H7 (cell line): ENCODE results near the gene WNT3. TPM values are rescaled to one million over a fixed set of nuclear protein-coding genes. Genes with fewer than 3 reads are reported as not detected.
A peak's percentile ranks its signal among the peaks of the same experiment; 100 is the strongest.
"Not testable (repeated sequence)": the region's sequence is repeated elsewhere in the genome, so short reads cannot be mapped to it uniquely, and the experiment has no call there.

ENCODE experiments used
- DNase-seq: peaks from one replicate; pipeline ENCODE4 v3.0.0; 2012
- H3K27me3 ChIP-seq: 2 replicates; pipeline ENCODE4 v1.6.0; 2011; ENCODE audit warnings: mild to moderate bottlenecking, low read length; ENCODE audit not compliant: control insufficient read depth, insufficient read depth
- H3K36me3 ChIP-seq: replicated peaks from 2 replicates; pipeline ENCODE4 v1.5.1; 2011; ENCODE audit warnings: low read length; ENCODE audit not compliant: control insufficient read depth, insufficient read depth
- H3K4me3 ChIP-seq: 2 replicates; pipeline ENCODE4 v1.5.1; 2011; ENCODE audit warnings: low read depth, mild to moderate bottlenecking, control low read depth, low read length, moderate library complexity; ENCODE audit not compliant: insufficient read depth
- total RNA-seq: library from RNA; depleted of rRNA; stranded (reverse); fragments of >200 nt; shearing (Covaris generic); gene quantifications from 2 replicates; pipeline ENCODE4 v1.2.3, GENCODE V29; 2014

WNT3 gene
- total RNA-seq, 1 experiment from 2014 or later = 31.9 TPM

- DNase-seq = no peak
- Histone ChIP-seq H3K36me3 (no peaks in the 10 kb centered on the region), H3K4me3 (no peak overlapping the region), H3K27me3 (peaks cover 11% of the 10 kb centered on the region)
Observed at GRCh38 chr17:46812624-46813318, 5.7 kb downstream of the WNT3 start.

DNA sequence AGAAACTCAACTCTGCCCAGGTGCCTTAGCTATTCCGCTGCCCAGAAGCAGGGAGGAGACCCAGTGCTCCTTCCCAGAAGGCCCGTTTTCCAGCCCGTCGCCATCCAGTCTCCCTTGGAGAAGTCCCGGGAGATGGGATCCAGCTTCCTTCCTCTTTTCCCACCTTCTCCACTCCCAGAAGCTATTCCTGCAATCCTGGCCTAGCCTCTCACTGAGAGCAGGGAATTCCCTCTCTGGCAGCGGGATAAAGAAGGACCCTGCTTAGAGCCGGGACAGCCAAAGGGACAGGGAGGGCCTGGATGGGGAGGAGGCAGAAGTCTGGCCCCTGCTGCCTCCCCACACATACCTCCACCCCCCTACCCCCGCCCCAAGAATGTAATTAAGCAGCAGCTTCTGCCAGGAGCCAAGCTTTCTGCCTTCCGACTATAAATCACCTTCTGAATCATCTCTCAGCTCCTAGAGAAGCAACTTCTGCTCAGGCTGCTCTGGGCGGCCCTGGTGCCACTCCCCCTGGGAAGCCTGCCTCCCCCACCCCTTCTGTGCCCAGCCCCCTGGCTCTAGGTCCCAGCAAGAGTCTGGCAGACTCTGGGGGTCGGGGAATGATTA, 6.4 kb downstream of the WNT3 start:
- Histone ChIP-seq H3K27me3 (peaks cover 5% of the 10 kb centered on the region), H3K36me3 (no peaks in the 10 kb centered on the region), H3K4me3 (no peak overlapping the region)
- peak; percentile 60 for DNase-seq

DNA sequence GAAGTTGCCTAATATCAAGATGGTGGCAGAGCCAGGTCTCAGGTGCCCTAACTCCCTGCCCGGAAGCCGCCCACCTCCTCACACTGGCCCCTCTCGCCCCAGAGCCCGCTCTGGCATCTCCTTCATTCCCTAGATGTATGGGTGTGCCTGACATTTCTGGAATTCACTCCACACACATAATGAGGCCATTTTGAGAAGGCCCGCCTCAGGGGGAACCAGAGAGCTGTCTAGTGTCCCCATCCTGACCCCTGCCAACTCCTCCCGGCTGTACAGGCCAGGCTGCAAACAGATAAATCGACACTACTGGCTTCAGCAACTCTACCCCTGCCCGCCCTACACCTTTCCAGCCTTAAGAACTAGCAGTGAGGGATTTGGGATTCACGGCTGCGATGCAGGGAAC, 7.7 kb downstream of the WNT3 start:
- DNase-seq = no peak

DNA sequence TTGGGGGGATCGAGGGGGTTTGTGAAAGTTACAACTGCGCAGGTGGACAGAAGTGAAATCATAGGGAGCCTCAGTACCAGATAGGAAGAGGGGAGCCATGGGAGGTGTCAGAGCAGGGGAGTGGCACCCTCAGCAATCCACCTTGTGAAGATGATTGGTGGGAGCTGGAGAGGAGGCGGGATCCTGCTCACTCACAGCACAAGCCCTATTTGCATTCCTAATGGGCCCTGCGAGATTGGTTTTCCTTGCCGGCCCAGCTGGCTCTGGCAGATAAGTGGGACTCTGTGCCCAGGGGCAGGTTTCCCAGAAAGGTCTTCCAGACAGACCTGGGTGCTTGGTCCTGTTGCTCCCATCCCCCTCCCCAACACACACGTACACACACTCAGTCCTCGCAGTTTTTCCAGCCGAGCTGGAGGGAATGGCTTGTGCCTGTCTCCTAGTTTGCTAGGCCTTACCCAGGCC, 9.4 kb downstream of the WNT3 start:
- Histone ChIP-seq H3K27me3 (no peaks in the 10 kb centered on the region; the same call in 1 of the 2 replicates), H3K36me3 (no peaks in the 10 kb centered on the region), H3K4me3 (no peak overlapping the region)
- peak; percentile 86 for DNase-seq

More for the DNA sequence above, 7.7 kb downstream of the WNT3 start:
- Histone ChIP-seq H3K27me3 (no peaks in the 10 kb centered on the region; the same call in 1 of the 2 replicates), H3K4me3 (no peak overlapping the region), H3K36me3 (no peaks in the 10 kb centered on the region)

- no peaks in the 10 kb centered on the region for H3K27me3 ChIP-seq
- no peak overlapping the region for H3K4me3 ChIP-seq
- DNase-seq = no peak
- no peaks in the 10 kb centered on the region for H3K36me3 ChIP-seq
Observed at GRCh38 chr17:46805771-46806170, 12.7 kb downstream of the WNT3 start.

DNA sequence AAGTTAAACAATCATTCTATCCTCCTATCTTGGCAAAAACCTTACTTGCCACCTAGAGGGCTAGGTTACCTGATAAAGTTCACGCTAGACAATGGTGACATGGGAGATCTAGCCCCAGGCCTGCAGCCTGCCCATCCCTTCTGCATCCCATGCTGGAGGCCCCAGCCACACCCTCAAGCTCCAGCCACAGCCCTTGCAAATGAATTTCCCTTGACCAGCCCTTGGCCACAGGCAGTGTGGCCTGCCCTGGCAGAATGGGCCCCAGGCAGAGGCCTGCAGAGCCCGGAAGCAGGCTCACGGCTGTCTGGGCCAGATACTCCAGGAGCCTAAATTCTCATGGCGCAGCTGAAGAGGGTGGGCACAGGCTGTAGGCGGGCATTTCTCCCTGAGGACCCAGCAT, 14.9 kb downstream of the WNT3 start:
- Histone ChIP-seq H3K36me3 (no peaks in the 10 kb centered on the region), H3K27me3 (no peaks in the 10 kb centered on the region), H3K4me3 (no peak overlapping the region)
- DNase-seq = no peak

GRCh38 chr17:46802800-46803199, 15.7 kb downstream of the WNT3 start:
- no peaks in the 10 kb centered on the region for H3K36me3 ChIP-seq
- H3K4me3 ChIP-seq = no peak overlapping the region
- H3K27me3 ChIP-seq = no peaks in the 10 kb centered on the region
- no peak for DNase-seq

DNA sequence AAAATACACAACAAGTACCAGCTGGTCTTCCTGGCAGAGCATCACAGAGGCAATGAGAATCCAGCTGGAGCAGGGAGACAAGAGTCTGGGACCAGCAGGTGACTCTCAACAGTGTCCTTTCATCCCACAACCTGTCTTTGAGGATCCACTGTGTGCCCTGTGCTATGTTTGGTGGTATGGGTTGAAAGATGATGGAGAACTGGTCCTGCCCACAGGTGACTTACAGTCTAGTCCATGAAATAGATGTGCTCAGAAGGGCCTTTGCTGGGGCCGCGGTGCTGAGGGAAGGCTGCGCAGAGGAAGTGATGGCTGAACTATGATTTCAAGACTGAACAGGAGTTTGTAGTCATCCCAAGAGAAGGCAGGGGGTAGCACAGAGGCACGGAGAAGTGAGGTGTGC, 17.9 kb downstream of the WNT3 start:
- no peak for DNase-seq
- no peaks in the 10 kb centered on the region for H3K36me3 ChIP-seq
- no peak overlapping the region for H3K4me3 ChIP-seq
- H3K27me3 ChIP-seq = no peaks in the 10 kb centered on the region

GRCh38 chr17:46796956-46797530, 21.4 kb downstream of the WNT3 start:
- H3K4me3 ChIP-seq = no peak overlapping the region
- no peak for DNase-seq
- no peaks in the 10 kb centered on the region; the same call in 1 of the 2 replicates for H3K27me3 ChIP-seq
- no peaks in the 10 kb centered on the region for H3K36me3 ChIP-seq

DNA sequence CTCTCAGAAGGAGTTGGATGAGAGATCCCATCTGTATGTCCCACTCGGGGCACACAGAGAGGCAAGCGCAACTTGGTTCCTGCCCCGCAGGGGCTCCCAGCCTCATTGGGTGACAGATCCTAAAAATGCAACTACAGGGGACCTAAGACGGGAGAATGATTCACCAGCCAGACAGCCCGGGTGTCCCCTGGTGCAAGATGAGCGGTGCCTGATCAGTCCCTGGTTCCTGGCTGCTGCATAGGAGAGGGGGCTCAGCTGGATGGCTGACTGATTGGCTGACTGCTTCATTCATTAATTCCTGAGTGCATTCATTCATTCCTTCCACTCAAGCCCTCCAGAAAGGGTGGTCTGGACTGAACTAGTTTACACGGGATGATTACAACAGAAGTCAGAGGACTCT, 22.0 kb downstream of the WNT3 start:
- Histone ChIP-seq H3K36me3 (no peaks in the 10 kb centered on the region), H3K4me3 (no peak overlapping the region), H3K27me3 (no peaks in the 10 kb centered on the region; the same call in 1 of the 2 replicates)
- DNase-seq = no peak

- no peaks in the 10 kb centered on the region; the same call in 1 of the 2 replicates for H3K27me3 ChIP-seq
- no peak overlapping the region for H3K4me3 ChIP-seq
- H3K36me3 ChIP-seq = no peaks in the 10 kb centered on the region
- DNase-seq = no peak
Observed at GRCh38 chr17:46796084-46796483, 22.4 kb downstream of the WNT3 start.

DNA sequence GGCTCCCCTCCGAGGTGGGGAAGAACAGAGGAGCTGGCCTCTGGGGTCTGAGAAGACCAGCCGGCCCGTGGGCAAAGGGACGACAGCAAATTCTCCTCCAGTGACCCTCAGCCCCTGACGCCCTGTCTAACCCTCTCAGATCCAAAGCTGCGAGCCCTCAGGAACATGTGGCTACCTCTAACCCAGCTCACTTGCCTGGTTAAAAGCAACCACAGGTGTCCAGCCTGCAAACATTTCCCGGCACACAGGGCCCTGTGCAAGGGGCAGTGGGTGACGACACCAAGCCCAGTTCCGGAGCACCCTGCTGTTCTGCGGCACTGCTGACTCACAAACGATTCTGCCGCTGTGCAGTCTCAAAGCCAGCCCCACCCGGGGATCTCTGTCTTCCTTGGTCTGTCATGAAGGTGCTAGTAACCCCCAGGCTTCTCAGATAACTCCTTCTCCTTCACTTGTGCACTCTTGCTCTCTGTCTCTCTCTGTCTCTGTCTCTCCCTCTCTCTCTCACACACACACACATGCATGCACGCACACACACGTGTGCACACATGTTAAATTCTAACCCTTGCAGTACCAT, 23.0 kb downstream of the WNT3 start:
- DNase-seq = no peak
- Histone ChIP-seq H3K36me3 (no peaks in the 10 kb centered on the region), H3K4me3 (no peak overlapping the region), H3K27me3 (no peaks in the 10 kb centered on the region; the same call in 1 of the 2 replicates)

- no peak overlapping the region for H3K4me3 ChIP-seq
- H3K27me3 ChIP-seq = no peaks in the 10 kb centered on the region; the same call in 1 of the 2 replicates
- no peak for DNase-seq
- H3K36me3 ChIP-seq = no peaks in the 10 kb centered on the region
Observed at GRCh38 chr17:46794318-46794717, 24.2 kb downstream of the WNT3 start.

GRCh38 chr17:46793541-46793940, 25.0 kb downstream of the WNT3 start:
- Histone ChIP-seq H3K36me3 (no peaks in the 10 kb centered on the region), H3K4me3 (no peak overlapping the region), H3K27me3 (no peaks in the 10 kb centered on the region; the same call in 1 of the 2 replicates)
- DNase-seq = no peak

DNA sequence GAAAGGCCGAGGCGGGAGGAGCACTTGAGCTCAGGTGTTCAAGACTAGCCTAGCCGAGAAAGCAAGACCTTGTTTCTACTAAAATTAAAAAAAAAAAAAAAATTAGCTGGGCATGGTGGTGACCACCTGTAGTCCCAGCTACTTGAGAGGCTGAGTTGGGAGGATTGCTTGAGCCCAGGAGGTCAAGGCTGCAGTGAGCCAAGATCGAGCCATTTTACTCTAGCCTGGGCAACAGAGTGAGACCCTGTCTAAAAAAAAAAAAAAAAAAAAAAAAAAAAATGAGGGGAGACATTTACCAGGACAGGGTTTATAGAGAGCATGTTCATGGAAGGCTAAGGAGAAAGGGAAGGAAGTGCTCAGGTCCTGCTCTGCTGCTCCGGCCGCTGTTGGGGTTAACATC, 25.5 kb downstream of the WNT3 start:
- not testable (repeated sequence) for H3K4me3 ChIP-seq, H3K27me3 ChIP-seq, H3K36me3 ChIP-seq, DNase-seq
